Stomach (tissue), 4 donors: ENCODE results near the gene ALDOA.

Source experiments
- EP300 ChIP-seq: sonication (generic); formaldehyde crosslinking; IDR thresholded peaks from one replicate; pipeline ENCODE4 v1.6.1; 2017; ENCODE audit warnings: antibody characterized with exemption
- POLR2A ChIP-seq, 4 donors: fragments of 450-650 bp; IDR thresholded peaks; one replicate each; pipeline ENCODE4 v1.6.1; 2016; ENCODE audit warnings: antibody characterized with exemption in 4 of 4, control low read depth in 2 of 4, mild to moderate bottlenecking in 1 of 4, moderate library complexity in 1 of 4
- POLR2AphosphoS5 ChIP-seq, 3 donors: sonication (generic); formaldehyde crosslinking; IDR thresholded peaks; one replicate each; pipeline ENCODE4 v1.6.1; 2016; ENCODE audit warnings: antibody characterized with exemption in 3 of 3
- TF ChIP-seq, protein P1 (sequence below), 7 experiments: fragments of 450-650 bp in 4 of 7; fragments of 200-600 bp in 3 of 7; sonication (generic) in 3 of 7; IDR thresholded peaks; one replicate each; pipeline ENCODE4 v1.5.1; 2016 to 2019; ENCODE audit warnings: antibody characterized with exemption in 7 of 7, control low read depth in 2 of 7, mild to moderate bottlenecking in 1 of 7

DNA sequence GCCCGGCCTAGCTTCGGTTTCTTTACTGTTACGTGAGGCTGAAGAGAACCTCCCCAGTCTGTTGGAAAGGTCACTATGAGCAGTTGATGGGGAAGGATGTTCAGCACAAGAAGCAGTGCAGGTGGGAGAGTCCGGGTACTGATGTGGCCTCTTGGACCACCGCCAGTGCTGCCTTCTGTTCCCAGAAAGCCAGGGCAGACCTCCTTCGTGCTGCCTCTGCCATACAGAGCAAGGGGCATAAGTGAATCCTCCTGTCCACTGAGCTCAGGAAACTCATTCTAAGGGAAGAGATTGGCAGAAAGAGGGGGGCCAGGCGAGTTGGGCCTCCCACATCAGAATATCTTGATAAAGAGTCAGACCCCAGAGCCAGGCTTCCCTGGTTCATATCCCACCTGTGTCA is 13.9 kb downstream of the ALDOA start:
- TF ChIP-seq, protein P1, sequence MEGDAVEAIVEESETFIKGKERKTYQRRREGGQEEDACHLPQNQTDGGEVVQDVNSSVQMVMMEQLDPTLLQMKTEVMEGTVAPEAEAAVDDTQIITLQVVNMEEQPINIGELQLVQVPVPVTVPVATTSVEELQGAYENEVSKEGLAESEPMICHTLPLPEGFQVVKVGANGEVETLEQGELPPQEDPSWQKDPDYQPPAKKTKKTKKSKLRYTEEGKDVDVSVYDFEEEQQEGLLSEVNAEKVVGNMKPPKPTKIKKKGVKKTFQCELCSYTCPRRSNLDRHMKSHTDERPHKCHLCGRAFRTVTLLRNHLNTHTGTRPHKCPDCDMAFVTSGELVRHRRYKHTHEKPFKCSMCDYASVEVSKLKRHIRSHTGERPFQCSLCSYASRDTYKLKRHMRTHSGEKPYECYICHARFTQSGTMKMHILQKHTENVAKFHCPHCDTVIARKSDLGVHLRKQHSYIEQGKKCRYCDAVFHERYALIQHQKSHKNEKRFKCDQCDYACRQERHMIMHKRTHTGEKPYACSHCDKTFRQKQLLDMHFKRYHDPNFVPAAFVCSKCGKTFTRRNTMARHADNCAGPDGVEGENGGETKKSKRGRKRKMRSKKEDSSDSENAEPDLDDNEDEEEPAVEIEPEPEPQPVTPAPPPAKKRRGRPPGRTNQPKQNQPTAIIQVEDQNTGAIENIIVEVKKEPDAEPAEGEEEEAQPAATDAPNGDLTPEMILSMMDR (IDR thresholded peaks at IDR 0.05) = no peak
- no peak for TF ChIP-seq POLR2AphosphoS5 (IDR thresholded peaks at IDR 0.05)
- TF ChIP-seq POLR2A (IDR thresholded peaks at IDR 0.05) = no peak
- no peak for TF ChIP-seq EP300
